ENCODE measurements around the gene OSBPL10.
"Not testable (repeated sequence)": the region's sequence is repeated elsewhere in the genome, so short reads cannot be mapped to it uniquely, and the experiment has no call there.

OSBPL10 gene

GRCh38 chr3:31992995-31993394 is 11.9 kb upstream of the OSBPL10 start:
- not testable (repeated sequence) for DNase-seq

GRCh38 chr3:31988271-31988670 is 7.2 kb upstream of the OSBPL10 start:
- DNase-seq, result no peak

GRCh38 chr3:31985831-31986230 is 4.8 kb upstream of the OSBPL10 start:
- no peak for DNase-seq

GRCh38 chr3:31984321-31984720 is 3.3 kb upstream of the OSBPL10 start:
- DNase-seq, result no peak

GRCh38 chr3:31980530-31981205 is 394 bp downstream of the OSBPL10 start:
- DNase-seq, result peak; percentile 70

GRCh38 chr3:31979001-31979697 is 1.9 kb downstream of the OSBPL10 start:
- DNase-seq, result no peak

GRCh38 chr3:31978553-31978952 is 2.5 kb downstream of the OSBPL10 start:
- DNase-seq, result no peak

GRCh38 chr3:31977736-31978135 is 3.3 kb downstream of the OSBPL10 start:
- no peak for DNase-seq

- no peak for DNase-seq
Observed at GRCh38 chr3:31976302-31976701, 4.8 kb downstream of the OSBPL10 start.

GRCh38 chr3:31974964-31975363 is 6.1 kb downstream of the OSBPL10 start:
- DNase-seq, result no peak

- DNase-seq, result no peak
Observed at GRCh38 chr3:31974471-31974870, 6.6 kb downstream of the OSBPL10 start.

GRCh38 chr3:31973837-31974236 is 7.2 kb downstream of the OSBPL10 start:
- DNase-seq, result no peak

GRCh38 chr3:31973081-31973480 is 8.0 kb downstream of the OSBPL10 start:
- no peak for DNase-seq

GRCh38 chr3:31971607-31972006 is 9.5 kb downstream of the OSBPL10 start:
- no peak for DNase-seq

- DNase-seq, result no peak
Observed at GRCh38 chr3:31968927-31969418, 12.1 kb downstream of the OSBPL10 start.

GRCh38 chr3:31968369-31968926 is 12.6 kb downstream of the OSBPL10 start:
- DNase-seq, result no peak

- no peak for DNase-seq
Observed at GRCh38 chr3:31967592-31967991, 13.5 kb downstream of the OSBPL10 start.

GRCh38 chr3:31966978-31967591 is 14.0 kb downstream of the OSBPL10 start:
- no peak for DNase-seq

GRCh38 chr3:31962801-31963205 is 18.3 kb downstream of the OSBPL10 start:
- DNase-seq, result no peak

- no peak for DNase-seq
Observed at GRCh38 chr3:31960793-31961431, 20.1 kb downstream of the OSBPL10 start.

- no peak for DNase-seq
Observed at GRCh38 chr3:31959951-31960792, 20.9 kb downstream of the OSBPL10 start.

GRCh38 chr3:31959251-31959650 is 21.8 kb downstream of the OSBPL10 start:
- no peak for DNase-seq

All from CD4-positive, alpha-beta T cell treated with Interleukin-15 for 1 hour (primary cell).